Left lung (tissue), 10 donors: Measurements from ENCODE around the gene LCE3E. TPM values are rescaled to one million over a fixed set of nuclear protein-coding genes. Genes with fewer than 3 reads are reported as not detected.
"Not testable (repeated sequence)": the region's sequence is repeated elsewhere in the genome, so short reads cannot be mapped to it uniquely, and the experiment has no call there.

ENCODE experiments used
- ATAC-seq: fragments of 200-7000 bp; cut with Tn5 transposase; one replicate; pipeline ENCODE4 v1.9.1; 2020; ENCODE audit warnings: moderate library complexity
- DNase-seq, 4 donors: peaks; one replicate each; pipeline ENCODE4 v3.0.0-alpha.2; 2013 to 2020
- H3K27ac ChIP-seq, 2 donors: fragments of 200-600 bp; sonication (generic) in 1 of 2; one replicate each; pipeline versions ENCODE4 v1.5.0 to v1.8.0; 2020 to 2021
- H3K27me3 ChIP-seq, 2 donors: fragments of 200-600 bp; sonication (generic) in 1 of 2; one replicate each; pipeline versions ENCODE4 v1.5.0 to v1.8.0; 2020 to 2021
- H3K36me3 ChIP-seq, 2 donors: fragments of 200-600 bp; sonication (generic) in 1 of 2; one replicate each; pipeline versions ENCODE4 v1.5.0 to v1.8.0; 2020 to 2021
- H3K4me1 ChIP-seq, 2 donors: fragments of 200-600 bp; one replicate each; pipeline ENCODE4 v1.8.0; 2021
- H3K4me3 ChIP-seq, 2 donors: fragments of 200-600 bp; sonication (generic) in 1 of 2; one replicate each; pipeline versions ENCODE4 v1.5.0 to v1.8.0; 2020 to 2021; ENCODE audit warnings: mild to moderate bottlenecking in 1 of 2
- H3K9me3 ChIP-seq, 2 donors: fragments of 200-600 bp; sonication (generic) in 1 of 2; one replicate each; pipeline versions ENCODE4 v1.5.0 to v1.8.0; 2020 to 2021
- intact Hi-C, 2 donors: fragments of 100-400 bp; cut with DNase I; formaldehyde crosslinking; loops; one replicate each; pipeline versions ENCODE4 v1.11.2 to v1.14.2; 2022
- polyA plus RNA-seq, 6 donors: library from polyadenylated mRNA; unstranded; fragments of 120-200 nt; gene quantifications; one replicate each; pipeline ENCODE4 v1.2.1, GENCODE V29; 2013; ENCODE audit not compliant: insufficient read length in 6 of 6
- total RNA-seq, 2 donors: library from RNA; stranded (reverse); fragmentation: NEBNext Ultra II Directional; extraction: Animal tissue kit (Norgen Biotek cat#: 25700); gene quantifications; one replicate each; pipeline ENCODE4 v1.2.1, GENCODE V29; 2021
- TF ChIP-seq, protein P1 (sequence below), 2 donors: fragments of 200-600 bp; sonication (generic) in 1 of 2; IDR thresholded peaks; one replicate each; pipeline versions ENCODE4 v1.5.0 to v1.8.0; 2021; ENCODE audit warnings: antibody characterized with exemption in 2 of 2
- donor health status: DM: no; HTN: yes; CAD: no.
- donor health status: DM: no; HTN: no; CAD: no.

LCE3E gene
- total and polyA plus RNA-seq, 8 donors = not detected

DNA sequence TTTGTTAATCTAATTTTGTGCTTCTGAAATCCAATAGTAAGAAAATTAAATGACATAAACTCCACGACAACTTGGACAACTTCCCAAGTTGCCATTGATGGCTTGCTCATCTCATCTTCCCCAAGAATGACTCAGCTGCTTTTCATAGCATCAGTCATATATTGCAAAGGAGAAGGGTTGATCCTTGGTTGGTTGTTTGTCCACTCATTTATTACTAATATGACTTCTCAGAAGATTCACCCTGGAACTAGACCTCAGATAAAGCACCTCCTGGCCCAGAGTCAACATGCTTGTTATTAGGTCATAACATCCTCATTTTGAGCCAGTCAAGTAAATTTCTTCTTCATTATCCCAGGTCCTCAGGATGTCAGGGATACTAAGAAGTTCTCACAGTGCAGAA, 16.1 kb upstream of the LCE3E start:
- ATAC-seq = no peak
- TF ChIP-seq, protein P1, sequence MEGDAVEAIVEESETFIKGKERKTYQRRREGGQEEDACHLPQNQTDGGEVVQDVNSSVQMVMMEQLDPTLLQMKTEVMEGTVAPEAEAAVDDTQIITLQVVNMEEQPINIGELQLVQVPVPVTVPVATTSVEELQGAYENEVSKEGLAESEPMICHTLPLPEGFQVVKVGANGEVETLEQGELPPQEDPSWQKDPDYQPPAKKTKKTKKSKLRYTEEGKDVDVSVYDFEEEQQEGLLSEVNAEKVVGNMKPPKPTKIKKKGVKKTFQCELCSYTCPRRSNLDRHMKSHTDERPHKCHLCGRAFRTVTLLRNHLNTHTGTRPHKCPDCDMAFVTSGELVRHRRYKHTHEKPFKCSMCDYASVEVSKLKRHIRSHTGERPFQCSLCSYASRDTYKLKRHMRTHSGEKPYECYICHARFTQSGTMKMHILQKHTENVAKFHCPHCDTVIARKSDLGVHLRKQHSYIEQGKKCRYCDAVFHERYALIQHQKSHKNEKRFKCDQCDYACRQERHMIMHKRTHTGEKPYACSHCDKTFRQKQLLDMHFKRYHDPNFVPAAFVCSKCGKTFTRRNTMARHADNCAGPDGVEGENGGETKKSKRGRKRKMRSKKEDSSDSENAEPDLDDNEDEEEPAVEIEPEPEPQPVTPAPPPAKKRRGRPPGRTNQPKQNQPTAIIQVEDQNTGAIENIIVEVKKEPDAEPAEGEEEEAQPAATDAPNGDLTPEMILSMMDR (IDR thresholded peaks at IDR 0.05) = no peak
- no peaks in the 10 kb centered on the region for H3K36me3 ChIP-seq
- no peak overlapping the region for H3K4me3 ChIP-seq
- no peaks in the 10 kb centered on the region for H3K9me3 ChIP-seq
- no peak overlapping the region for H3K27ac ChIP-seq
- H3K27me3 ChIP-seq = no peaks in the 10 kb centered on the region
- no peak for DNase-seq
- H3K4me1 ChIP-seq = no peaks in the 10 kb centered on the region
- intact Hi-C loops = no loop called here

DNA sequence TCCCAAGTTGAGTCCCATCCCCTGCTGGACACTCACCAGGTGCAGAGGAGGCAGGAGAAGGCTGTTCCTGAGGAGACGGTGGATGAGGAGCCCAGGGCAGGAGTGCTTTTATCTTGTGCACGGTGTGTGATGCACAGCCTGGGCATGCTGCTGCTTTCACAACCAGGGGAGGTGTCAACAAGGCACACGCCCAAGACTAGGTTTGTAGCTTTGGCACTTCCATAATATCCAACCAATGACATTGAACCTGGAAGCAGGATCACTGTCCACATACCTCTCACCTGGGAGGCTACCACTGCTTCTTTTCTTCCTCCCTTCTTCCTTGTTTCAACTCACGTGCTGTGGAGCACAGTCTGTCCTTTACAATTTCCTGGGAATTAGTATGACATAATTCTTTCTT, 13.9 kb upstream of the LCE3E start, which contains the start of gene LCE3D:
TSS of gene LCE3D (minus strand) at position 84 of the 400 bp plus-strand sequence. CDS start 580 bp downstream, outside the sequence.
- TF ChIP-seq, protein P1 (IDR thresholded peaks at IDR 0.05) = no peak
- ATAC-seq = no peak

DNA sequence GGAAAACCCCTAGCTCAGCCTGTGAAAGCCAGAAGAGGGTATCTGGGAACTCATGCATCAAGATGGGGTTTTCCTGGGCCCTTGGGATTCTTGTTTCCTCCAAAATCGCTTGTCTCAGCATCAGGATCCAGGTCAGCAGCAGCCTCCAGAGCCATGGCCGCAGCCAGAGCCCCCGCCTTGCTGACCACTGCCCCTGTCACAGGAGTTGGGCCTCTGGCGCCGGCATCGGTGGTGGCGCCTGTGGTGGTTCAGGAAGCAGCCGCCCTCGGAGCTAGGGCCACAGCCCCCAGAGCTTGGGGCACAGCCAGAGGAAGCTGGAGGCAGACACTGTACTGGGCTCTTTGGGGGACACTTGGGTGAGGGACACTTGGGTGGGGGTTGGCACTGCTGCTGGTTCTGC, 12.9 kb upstream of the LCE3E start:
- H3K9me3 ChIP-seq, H3K27ac ChIP-seq, H3K4me3 ChIP-seq, H3K4me1 ChIP-seq, H3K36me3 ChIP-seq, intact Hi-C loops, DNase-seq, H3K27me3 ChIP-seq, ATAC-seq: not testable (repeated sequence)

More for the DNA sequence above, 13.9 kb upstream of the LCE3E start, which contains the start of gene LCE3D:
- Histone ChIP-seq H3K36me3 (no peaks in the 10 kb centered on the region), H3K27me3 (no peaks in the 10 kb centered on the region), H3K4me1 (no peaks in the 10 kb centered on the region), H3K4me3 (no peak within 1 kb of the TSS), H3K27ac (no peak within 1 kb of the TSS), H3K9me3 (no peaks in the 10 kb centered on the region)
- no peak for DNase-seq
- intact Hi-C loops = no loop called here

DNA sequence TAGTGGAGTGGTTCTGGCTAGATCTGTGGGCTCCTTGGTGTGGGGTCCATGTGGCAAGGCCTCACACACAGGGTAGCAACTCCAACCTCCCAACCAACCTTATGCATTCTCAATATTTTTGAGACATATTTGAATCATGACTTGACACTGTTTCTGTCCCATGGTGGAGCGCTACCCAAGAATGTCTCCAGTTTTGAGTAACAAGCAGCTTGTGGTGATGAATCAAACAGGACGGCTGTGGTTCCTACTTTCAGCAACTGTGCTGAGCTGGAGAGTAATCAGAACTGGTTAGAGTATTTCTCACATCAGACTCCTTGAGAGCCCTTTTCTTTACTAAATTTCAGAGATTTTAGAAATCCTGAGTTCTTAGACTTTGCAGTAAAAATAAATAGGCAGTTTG, 10.6 kb upstream of the LCE3E start:
- intact Hi-C loops = no loop called here
- ATAC-seq (no peak), DNase-seq (no peak)
- Histone ChIP-seq H3K4me3 (no peak overlapping the region), H3K27me3 (no peaks in the 10 kb centered on the region), H3K9me3 (no peaks in the 10 kb centered on the region), H3K4me1 (no peaks in the 10 kb centered on the region), H3K36me3 (no peaks in the 10 kb centered on the region), H3K27ac (no peak overlapping the region)
- TF ChIP-seq, protein P1 (IDR thresholded peaks at IDR 0.05) = no peak

DNA sequence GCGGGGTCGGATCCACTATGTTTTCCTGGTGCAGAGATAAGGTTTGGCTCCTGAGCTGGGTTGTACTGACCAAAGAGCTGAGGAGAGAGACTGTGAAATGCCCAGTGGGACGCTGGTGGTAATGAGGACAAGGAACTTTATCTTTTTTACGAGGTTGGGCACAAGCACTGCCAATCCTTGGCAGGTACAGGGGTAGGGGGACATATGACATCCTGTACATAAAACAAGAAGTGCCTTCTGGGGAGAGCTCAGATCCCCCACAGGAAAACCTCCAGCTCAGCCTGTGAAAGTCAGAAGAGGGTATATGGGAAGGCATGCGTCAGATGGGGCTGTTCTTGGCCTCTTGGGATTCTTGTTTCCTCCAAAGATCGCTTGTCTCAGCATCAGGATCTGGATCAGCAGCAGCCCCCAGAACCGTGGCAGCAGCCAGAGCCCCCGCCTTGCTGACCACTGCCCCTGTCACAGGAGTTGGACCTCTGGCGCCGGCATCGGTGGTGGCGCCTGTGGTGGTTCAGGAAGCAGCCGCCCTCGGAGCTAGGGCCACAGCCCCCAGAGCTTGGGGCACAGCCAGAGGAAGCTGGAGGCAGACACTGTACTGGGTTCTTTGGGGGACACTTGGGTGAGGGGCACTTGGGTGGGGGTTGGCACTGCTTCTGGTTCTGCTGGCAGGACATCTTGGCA, 905 bp downstream of the LCE3E start:
- no peak for DNase-seq
- TF ChIP-seq, protein P1 (IDR thresholded peaks at IDR 0.05) = no peak
- no peak for ATAC-seq
- Histone ChIP-seq H3K27me3 (no peaks in the 10 kb centered on the region), H3K4me1 (no peaks in the 10 kb centered on the region), H3K9me3 (peaks cover 0 to 12% of the 10 kb centered on the region in 2 donors), H3K4me3 (no peak overlapping the region), H3K27ac (no peak overlapping the region), H3K36me3 (no peaks in the 10 kb centered on the region)
- intact Hi-C loops = no loop called here

DNA sequence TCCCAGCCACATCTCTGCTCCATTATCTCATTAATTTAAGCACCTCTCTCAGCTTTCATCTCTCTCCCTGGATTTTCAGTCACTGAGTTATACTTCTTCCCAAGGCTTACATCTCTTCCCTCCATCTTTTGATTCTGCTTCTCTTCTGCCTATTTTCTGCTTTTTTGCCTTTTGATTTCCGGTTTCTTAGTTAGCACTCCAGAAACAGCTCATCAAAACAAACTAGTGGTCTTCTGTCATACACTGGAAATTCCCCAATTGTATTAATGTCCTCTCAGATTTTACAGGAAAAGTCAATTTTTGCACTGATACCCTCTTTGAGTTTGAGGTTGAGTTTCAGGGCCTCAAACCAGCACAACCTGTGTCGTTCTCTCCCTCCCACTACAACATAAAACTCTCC, 1.5 kb downstream of the LCE3E start:
- intact Hi-C loops = no loop called here
- H3K4me3 ChIP-seq = no peak overlapping the region
- no peaks in the 10 kb centered on the region for H3K27me3 ChIP-seq
- no peak for DNase-seq
- H3K9me3 ChIP-seq = peaks cover 0 to 10% of the 10 kb centered on the region in 2 donors
- H3K36me3 ChIP-seq = no peaks in the 10 kb centered on the region
- no peak overlapping the region for H3K27ac ChIP-seq
- TF ChIP-seq, protein P1 (IDR thresholded peaks at IDR 0.05) = no peak
- H3K4me1 ChIP-seq = no peaks in the 10 kb centered on the region
- no peak for ATAC-seq

DNA sequence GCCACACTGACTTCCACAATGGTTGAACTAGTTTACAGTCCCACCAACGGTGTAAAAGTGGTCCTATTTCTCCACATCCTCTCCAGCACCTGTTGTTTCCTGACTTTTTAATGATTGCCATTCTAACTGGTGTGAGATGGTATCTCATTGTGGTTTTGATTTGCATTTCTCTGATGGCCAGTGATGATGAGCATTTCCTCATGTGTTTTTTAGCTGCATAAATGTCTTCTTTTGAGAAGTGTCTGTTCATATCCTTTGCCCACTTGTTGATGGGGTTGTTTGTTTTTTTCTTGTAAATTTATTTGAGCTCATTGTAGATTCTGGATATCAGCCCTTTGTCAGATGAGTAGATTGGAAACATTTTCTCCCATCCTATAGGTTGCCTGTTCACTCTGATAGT, 18.2 kb downstream of the LCE3E start:
- H3K27ac ChIP-seq, intact Hi-C loops, DNase-seq: not testable (repeated sequence)

More for the DNA sequence above, 18.2 kb downstream of the LCE3E start:
- H3K36me3 ChIP-seq, ATAC-seq, H3K27me3 ChIP-seq, H3K4me1 ChIP-seq, H3K9me3 ChIP-seq, H3K4me3 ChIP-seq: not testable (repeated sequence)
